ENCODE measurements around the gene AP5Z1.

- TF ChIP-seq CTCF (IDR thresholded peaks at IDR 0.05; ENCODE audit: low read depth, low read length) (no peak), EZH2phosphoT487 (IDR thresholded peaks at IDR 0.05; ENCODE audit: low read depth) (no peak)
Observed at GRCh38 chr7:4737300-4737699, 38.1 kb upstream of the AP5Z1 start.
